HG03460 (cell line): ENCODE measurements around the gene C1orf35.
A peak's percentile ranks its signal among the peaks of the same experiment; 100 is the strongest.

Experiments
- ATAC-seq: cut with Tn5 transposase; IDR thresholded peaks from one replicate; pipeline ENCODE4 v1.9.1; 2021; ENCODE audit not compliant: unreplicated experiment

Gene C1orf35

GRCh38 chr1:228109962-228110488 is 6.9 kb upstream of the C1orf35 start:
- no peak for ATAC-seq

GRCh38 chr1:228109073-228109961 is 6.2 kb upstream of the C1orf35 start, which contains the start of gene MRPL55:
Gene MRPL55, minus strand, starts transcription at chr1:228109299. Its CDS starts 1,039 bp downstream, at chr1:228108260.
- peak; percentile 88 for ATAC-seq

- no peak for ATAC-seq
Observed at GRCh38 chr1:228108742-228109072, 5.6 kb upstream of the C1orf35 start.

- ATAC-seq: no peak
Observed at GRCh38 chr1:228108055-228108690, 5.0 kb upstream of the C1orf35 start.

GRCh38 chr1:228107636-228108035 is 4.5 kb upstream of the C1orf35 start:
- ATAC-seq: no peak

GRCh38 chr1:228106800-228107054 is 3.6 kb upstream of the C1orf35 start:
- no peak for ATAC-seq

GRCh38 chr1:228105996-228106799 is 3.1 kb upstream of the C1orf35 start:
- no peak for ATAC-seq

- ATAC-seq: no peak
Observed at GRCh38 chr1:228105270-228105995, 2.3 kb upstream of the C1orf35 start.

- no peak for ATAC-seq
Observed at GRCh38 chr1:228104526-228105269, 1.6 kb upstream of the C1orf35 start.

GRCh38 chr1:228101994-228102790 is 933 bp downstream of the C1orf35 start:
- peak; percentile 26 for ATAC-seq

GRCh38 chr1:228101614-228101993 is 1.5 kb downstream of the C1orf35 start:
- no peak for ATAC-seq

GRCh38 chr1:228100822-228101613 is 2.1 kb downstream of the C1orf35 start:
- ATAC-seq: no peak

GRCh38 chr1:228099331-228099732 is 3.8 kb downstream of the C1orf35 start:
- no peak for ATAC-seq

GRCh38 chr1:228098323-228098931 is 4.7 kb downstream of the C1orf35 start:
- no peak for ATAC-seq

GRCh38 chr1:228097333-228098081 is 5.6 kb downstream of the C1orf35 start:
- no peak for ATAC-seq

- ATAC-seq: no peak
Observed at GRCh38 chr1:228096416-228097332, 6.5 kb downstream of the C1orf35 start.
